K562 (cell line): ENCODE measurements around the gene CD68. TPM values are rescaled to one million over a fixed set of nuclear protein-coding genes. Genes with fewer than 3 reads are reported as not detected.

ENCODE experiments used
- ATAC-seq: fragments of 200-7000 bp; cut with Tn5 transposase; 3 replicates; pipeline ENCODE4 v1.9.1; 2020; ENCODE audit warnings: moderate library complexity
- BruUV-seq: library from RNA; stranded (reverse); fragments of 400-500 nt; replicated peaks from 2 replicates; lab custom pipeline; 2021; lab: Mats Ljungman, UMichigan
- CTCF ChIA-PET: fragments of 300-600 bp; formaldehyde crosslinking; extraction: SDS; loops from one replicate; lab custom pipeline; 2021; ENCODE audit warnings: low intra/inter-chr PET ratio; lab: Yijun Ruan, JAX
- POLR2A ChIA-PET: fragments of 300-600, 350-650 bp; sonication (Branson Sonifier 250); formaldehyde crosslinking; extraction: SDS; loops from one replicate; lab custom pipeline; 2021; ENCODE audit warnings: antibody characterized with exemption, inconsistent platforms; lab: Yijun Ruan, JAX
- DNase-seq, 4 experiments: peaks; one replicate each; pipeline versions ENCODE4 v3.0.0 to v3.0.0-alpha.2; 2011 to 2018; ENCODE audit warnings: low spot score in 3 of 4, mixed read lengths in 3 of 4; ENCODE audit errors: extremely low read depth in 1 of 4
- FAIRE-seq: peaks from 2 replicates; lab custom pipeline; 2011; peaks lifted over from hg19 to GRCh38; lab: Jason Lieb, UNC
- H2AFZ ChIP-seq: 2 replicates; pipeline ENCODE4 v1.6.0; 2011; ENCODE audit warnings: low read depth, low read length, control low read depth, inconsistent platforms
- H3K27ac ChIP-seq: fragments of 200-600 bp; 3 replicates; pipeline ENCODE4 v1.8.0; 2011; ENCODE audit warnings: low read depth, mild to moderate bottlenecking, control low read depth, inconsistent platforms, low read length, moderate library complexity, mixed read lengths; ENCODE audit errors: extremely low read depth
- H3K27me3 ChIP-seq, 2 experiments: fragments of 300-600 bp in 1 of 2; 2 replicates in 1 of 2; 3 replicates in 1 of 2; pipeline versions ENCODE4 v1.6.0 to v1.8.0; 2011; ENCODE audit warnings: inconsistent platforms in 2 of 2, low read length in 2 of 2, mild to moderate bottlenecking in 1 of 2, mixed read lengths in 1 of 2, moderate library complexity in 1 of 2; ENCODE audit not compliant: control insufficient read depth in 2 of 2, insufficient read depth in 2 of 2
- H3K36me3 ChIP-seq: fragments of 300-600 bp; 3 replicates; pipeline ENCODE4 v1.8.0; 2011; ENCODE audit warnings: mild to moderate bottlenecking, low read length, inconsistent platforms; ENCODE audit not compliant: control insufficient read depth, insufficient read depth
- H3K4me1 ChIP-seq, 2 experiments: fragments of 200-600 bp in 1 of 2; replicated peaks in 1 of 2; 2 replicates in 1 of 2; 3 replicates in 1 of 2; pipeline versions ENCODE4 v1.5.1 to v1.8.0; 2011; ENCODE audit warnings: inconsistent platforms in 2 of 2, low read length in 2 of 2, mild to moderate bottlenecking in 1 of 2, mixed read lengths in 1 of 2, moderate library complexity in 1 of 2; ENCODE audit not compliant: control insufficient read depth in 2 of 2, insufficient read depth in 2 of 2
- H3K4me2 ChIP-seq: 2 replicates; pipeline ENCODE4 v1.6.1; 2011; ENCODE audit warnings: low read length, control low read depth, inconsistent platforms, mixed read lengths; ENCODE audit not compliant: insufficient read depth
- H3K4me3 ChIP-seq: fragments of 200-600 bp; sonication (generic), shearing (Covaris generic); 2 replicates; pipeline ENCODE4 v1.5.1; 2016; ENCODE audit warnings: control low read depth, inconsistent platforms
- H3K79me2 ChIP-seq: fragments of 200-600 bp; 3 replicates; pipeline ENCODE4 v1.8.0; 2011; ENCODE audit warnings: low read length, inconsistent platforms; ENCODE audit not compliant: control insufficient read depth, insufficient read depth
- H3K9ac ChIP-seq, 2 experiments: 2 replicates each; pipeline versions ENCODE4 v1.6.0 to v1.6.1; 2011; ENCODE audit warnings: low read depth in 2 of 2, low read length in 2 of 2, control low read depth in 1 of 2, inconsistent platforms in 1 of 2, mild to moderate bottlenecking in 1 of 2, mixed read lengths in 1 of 2; ENCODE audit not compliant: insufficient read depth in 1 of 2
- H3K9me1 ChIP-seq: one replicate; pipeline ENCODE4 v1.6.0; 2011; ENCODE audit warnings: inconsistent platforms, mild to moderate bottlenecking, low read length, moderate library complexity; ENCODE audit not compliant: control insufficient read depth, insufficient read depth
- H3K9me3 ChIP-seq: replicated peaks from 2 replicates; pipeline ENCODE4 v1.5.1; 2011; ENCODE audit warnings: low read depth, low read length, inconsistent platforms; ENCODE audit not compliant: control insufficient read depth, insufficient read depth
- H4K20me1 ChIP-seq: replicated peaks from 2 replicates; pipeline ENCODE4 v1.6.1; 2011; ENCODE audit warnings: low read length, inconsistent platforms, mixed read lengths; ENCODE audit not compliant: control insufficient read depth, insufficient read depth
- CHAMP1 ChIP-seq: fragments of 450-650 bp; IDR thresholded peaks from 2 replicates; pipeline ENCODE4 v1.6.1; 2016; ENCODE audit warnings: mild to moderate bottlenecking
- HSF4 ChIP-seq: fragments of 250-450 bp; sonication (Bioruptor Pico); IDR thresholded peaks from 2 replicates; pipeline ENCODE4 v2.1.2; 2022; ENCODE audit warnings: mild to moderate bottlenecking, moderate library complexity, borderline replicate concordance
- KDM5B ChIP-seq: fragments of 200-600 bp; sonication (generic); IDR thresholded peaks from 2 replicates; pipeline ENCODE4 v1.6.1; 2012; ENCODE audit warnings: low read depth, mild to moderate bottlenecking, moderate library complexity, low read length, control low read depth, inconsistent platforms; ENCODE audit not compliant: insufficient replicate concordance
- NFIX ChIP-seq: fragments of 250-450 bp; sonication (Bioruptor Pico); IDR thresholded peaks from 2 replicates; pipeline ENCODE4 v1.4.0; 2020; ENCODE audit warnings: low read depth, mild to moderate bottlenecking, moderate library complexity
- NKRF ChIP-seq: fragments of 450-650 bp; IDR thresholded peaks from 2 replicates; pipeline ENCODE4 v1.6.1; 2016; ENCODE audit warnings: borderline replicate concordance
- OTX1 ChIP-seq: fragments of 450-650 bp; formaldehyde crosslinking; IDR thresholded peaks from 2 replicates; pipeline ENCODE4 v1.4.0; 2022; ENCODE audit warnings: mild to moderate bottlenecking
- PCBP2 ChIP-seq: fragments of 200-400 bp; formaldehyde crosslinking; IDR thresholded peaks from 2 replicates; pipeline ENCODE4 v1.6.1; 2018; ENCODE audit warnings: low read length, low read depth, mild to moderate bottlenecking, moderate library complexity; ENCODE audit not compliant: poor library complexity, severe bottlenecking
- RNF219 ChIP-seq: fragments of 250-450 bp; sonication (Bioruptor Pico); IDR thresholded peaks from 2 replicates; pipeline ENCODE4 v1.5.0; 2022; ENCODE audit warnings: mild to moderate bottlenecking
- SIX5 ChIP-seq, 2 experiments: IDR thresholded peaks; 2 replicates each; pipeline ENCODE4 v1.6.1; 2011; ENCODE audit warnings: low read length in 2 of 2, borderline replicate concordance in 1 of 2, low read depth in 1 of 2, mild to moderate bottlenecking in 1 of 2, moderate library complexity in 1 of 2; ENCODE audit not compliant: insufficient read depth in 1 of 2
- ZBTB26 ChIP-seq: fragments of 450-650 bp; formaldehyde crosslinking; IDR thresholded peaks from 2 replicates; pipeline ENCODE4 v1.4.0; 2022; ENCODE audit warnings: missing genetic modification characterization
- ZNF174 ChIP-seq: fragments of 250-450 bp; sonication (Bioruptor Pico); IDR thresholded peaks from 2 replicates; pipeline ENCODE4 v1.4.0; 2020; ENCODE audit warnings: mild to moderate bottlenecking
- ZNF444 ChIP-seq: fragments of 250-450 bp; sonication (Bioruptor Pico); IDR thresholded peaks from 2 replicates; pipeline ENCODE4 v1.4.0; 2020; ENCODE audit warnings: mild to moderate bottlenecking, moderate library complexity
- ZNF707 ChIP-seq: fragments of 250-450 bp; sonication (Bioruptor Pico); conservative IDR thresholded peaks from 2 replicates; pipeline ENCODE4 v1.8.0; 2022; ENCODE audit warnings: inconsistent platforms, mild to moderate bottlenecking, moderate library complexity
- WGBS: fragments of 100-300 bp; shearing (Covaris generic); methylation state at CpG from one replicate; pipeline ENCODE4 v1.1.6; 2016; ENCODE audit warnings: low coverage, mixed read lengths; ENCODE audit not compliant: insufficient coverage; ENCODE audit errors: missing lambda C conversion rate; 5-methylcytosine and 5-hydroxymethylcytosine counted together
- in situ Hi-C: fragments of 300-500 bp; cut with MboI; formaldehyde crosslinking; loops from 4 replicates; pipeline ENCODE4 v1.15.0; 2018; ENCODE audit warnings: inconsistent platforms, mixed read lengths
- intact Hi-C: fragments of 100-400 bp; cut with micrococcal nuclease; formaldehyde crosslinking; loops from 2 replicates; pipeline ENCODE4 v1.14.2; 2022
- polyA plus RNA-seq, 8 experiments: library from polyadenylated mRNA; depleted of rRNA in 4 of 8; stranded (reverse) in 5 of 8; unstranded in 3 of 8; fragments of >200 nt; fragmentation: Nextera tagmentation in 2 of 8; fragmentation: Illumina TruSeq in 1 of 8; extraction: Ambion mirVana in 2 of 8; extraction: Trizol in 1 of 8; gene quantifications; 2 replicates each; pipeline versions ENCODE4 v1.2.1 to v1.2.3, GENCODE V29; 2011 to 2014; ENCODE audit warnings: inconsistent platforms in 1 of 8, missing spikeins in 1 of 8
- total RNA-seq, 7 experiments: library from RNA; depleted of rRNA in 6 of 7; stranded (reverse); fragments of >200 nt in 6 of 7; fragmentation: Illumina TruSeq in 2 of 7; extraction: Trizol in 2 of 7; gene quantifications; 2 replicates each; pipeline versions ENCODE4 v1.2.1 to v1.2.3, GENCODE V29; 2011 to 2021; ENCODE audit warnings: low replicate concordance in 1 of 7

CD68 gene
- total and polyA plus RNA-seq, 9 of the 15 experiments (the other 6 are each of a cell fraction or from before 2014, with no cell fraction given), result 28.2 to 89.8 (median 37.7) TPM

- no peaks in the 10 kb centered on the region; a peak in 2 of 5 replicates for H3K4me1 ChIP-seq
- no peaks in the 10 kb centered on the region for H3K27me3 ChIP-seq
- no peak overlapping the region for H3K4me3 ChIP-seq
- ChIA-PET CTCF (no interaction called here), POLR2A (interaction anchor here (0.8 kb wide), 1 partner anchor 9 kb away, joined by 5 read pairs; no protein-coding TSS in a partner anchor)
- FAIRE-seq (no peak), ATAC-seq (no peak), DNase-seq (no peak)
- H4K20me1 ChIP-seq, result no peaks in the 10 kb centered on the region
- H3K9me3 ChIP-seq, result no peaks in the 10 kb centered on the region; the same call in 1 of the 2 replicates
- H3K79me2 ChIP-seq, result no peaks in the 10 kb centered on the region
- intact Hi-C loops (no loop called here), in situ Hi-C loops (no loop called here)
- BruUV-seq, result no TSS peak
- H3K27ac ChIP-seq, result no peak overlapping the region
- 71% methylated on average over 7 of the region's 9 CpGs for WGBS
- H3K4me2 ChIP-seq, result no peak overlapping the region
- no peaks in the 10 kb centered on the region for H3K9me1 ChIP-seq
- H3K9ac ChIP-seq, result no peak overlapping the region
- H3K36me3 ChIP-seq, result no peaks in the 10 kb centered on the region
- H2AFZ ChIP-seq, result no peak overlapping the region
- TF ChIP-seq ZNF444 (CRISPR knock-in tag) (no peak), KDM5B (no peak), NFIX (CRISPR knock-in tag) (no peak), CHAMP1 (no peak), PCBP2 (no peak), ZNF707 (CRISPR knock-in tag) (no peak), HSF4 (CRISPR knock-in tag) (no peak), RNF219 (CRISPR knock-in tag) (no peak), NKRF (no peak), OTX1 (CRISPR knock-in tag) (no peak), ZBTB26 (CRISPR knock-in tag) (no peak), SIX5 (IDR thresholded peaks at IDR 0.05; ENCODE audit: borderline replicate concordance in 1 of 2, insufficient read depth in 1 of 2, low read depth in 1 of 2, low read length in 2 of 2) (no peak), ZNF174 (no peak)
These were observed 38.3 kb upstream of the CD68 start for GRCh38 chr17:7541074-7541621.
